Measurements from ENCODE around the gene CBX2.

- no peak for TF ChIP-seq GATA2 (IDR thresholded peaks at IDR 0.05; ENCODE audit: low read depth, low read length)
- TF ChIP-seq GATA3 (IDR thresholded peaks at IDR 0.05; ENCODE audit: low read depth, low read length): no peak
These were observed 45.7 kb upstream of the CBX2 start for GRCh38 chr17:79732254-79732653.
